HepG2 (cell line): ENCODE results near the gene CARHSP1. TPM values are rescaled to one million over a fixed set of nuclear protein-coding genes. Genes with fewer than 3 reads are reported as not detected.

ENCODE experiments used
- BRCA1 ChIP-seq: sonication (generic); formaldehyde crosslinking; IDR thresholded peaks from 2 replicates; pipeline ENCODE4 v1.4.0; 2020; ENCODE audit warnings: missing genetic modification reagents
- HNRNPL ChIP-seq: fragments of 200-400 bp; formaldehyde crosslinking; IDR thresholded peaks from 2 replicates; pipeline ENCODE4 v1.6.1; 2017; ENCODE audit warnings: mild to moderate bottlenecking, low read depth, low read length
- MYNN ChIP-seq: sonication (generic); formaldehyde crosslinking; IDR thresholded peaks from 2 replicates; pipeline ENCODE4 v1.4.0; 2020; ENCODE audit warnings: mild to moderate bottlenecking, low read depth, missing genetic modification reagents
- NFIB ChIP-seq: sonication (generic); formaldehyde crosslinking; IDR thresholded peaks from 2 replicates; pipeline ENCODE4 v1.9.0; 2021; ENCODE audit warnings: missing genetic modification reagents, mild to moderate bottlenecking, borderline replicate concordance
- TFDP2 ChIP-seq: sonication (generic); formaldehyde crosslinking; IDR thresholded peaks from 2 replicates; pipeline ENCODE4 v1.4.0; 2020; ENCODE audit warnings: missing genetic modification reagents
- ZNF274 ChIP-seq: sonication (generic); formaldehyde crosslinking; IDR thresholded peaks from 2 replicates; pipeline ENCODE4 v1.5.1; 2020; ENCODE audit warnings: mild to moderate bottlenecking, missing genetic modification reagents
- ZNF574 ChIP-seq: sonication (generic); formaldehyde crosslinking; IDR thresholded peaks from 2 replicates; pipeline ENCODE4 v1.4.0; 2020; ENCODE audit warnings: missing genetic modification reagents
- ZNF589 ChIP-seq: sonication (generic); formaldehyde crosslinking; conservative IDR thresholded peaks from 2 replicates; pipeline ENCODE4 v1.8.0; 2022; ENCODE audit warnings: mild to moderate bottlenecking, moderate library complexity, missing genetic modification reagents
- polyA plus RNA-seq, 8 experiments: library from polyadenylated mRNA; depleted of rRNA in 3 of 8; stranded (reverse) in 7 of 8; unstranded in 1 of 8; fragments of >200 nt; fragmentation: Illumina TruSeq in 4 of 8; extraction: Trizol in 4 of 8; gene quantifications; 2 replicates each; pipeline versions ENCODE4 v1.2.1 to v1.2.3, GENCODE V29; 2011 to 2016; ENCODE audit warnings: low read depth in 4 of 8, missing spikeins in 1 of 8, mixed read lengths in 1 of 8; ENCODE audit not compliant: insufficient read depth in 1 of 8
- total RNA-seq, 5 experiments: library from RNA; depleted of rRNA; stranded (reverse); fragments of >200 nt; fragmentation: Illumina TruSeq; extraction: Trizol; gene quantifications; 2 replicates each; pipeline ENCODE4 v1.2.3, GENCODE V29; 2016; ENCODE audit warnings: low read depth in 1 of 5
- TF ChIP-seq, protein P1 (sequence below): sonication (generic); formaldehyde crosslinking; IDR thresholded peaks from 2 replicates; pipeline ENCODE4 v1.4.0; 2020; ENCODE audit warnings: mild to moderate bottlenecking, missing genetic modification reagents
- TF ChIP-seq, protein P2 (sequence below): sonication (generic); formaldehyde crosslinking; conservative IDR thresholded peaks from 2 replicates; pipeline ENCODE4 v1.4.0; 2020; ENCODE audit warnings: mild to moderate bottlenecking, missing genetic modification reagents, moderate library complexity

Gene CARHSP1
- total and polyA plus RNA-seq, 2 of the 13 experiments (the other 11 are each of a cell fraction or from before 2014, with no cell fraction given), result 173 to 345 TPM

- TF ChIP-seq, protein P1, sequence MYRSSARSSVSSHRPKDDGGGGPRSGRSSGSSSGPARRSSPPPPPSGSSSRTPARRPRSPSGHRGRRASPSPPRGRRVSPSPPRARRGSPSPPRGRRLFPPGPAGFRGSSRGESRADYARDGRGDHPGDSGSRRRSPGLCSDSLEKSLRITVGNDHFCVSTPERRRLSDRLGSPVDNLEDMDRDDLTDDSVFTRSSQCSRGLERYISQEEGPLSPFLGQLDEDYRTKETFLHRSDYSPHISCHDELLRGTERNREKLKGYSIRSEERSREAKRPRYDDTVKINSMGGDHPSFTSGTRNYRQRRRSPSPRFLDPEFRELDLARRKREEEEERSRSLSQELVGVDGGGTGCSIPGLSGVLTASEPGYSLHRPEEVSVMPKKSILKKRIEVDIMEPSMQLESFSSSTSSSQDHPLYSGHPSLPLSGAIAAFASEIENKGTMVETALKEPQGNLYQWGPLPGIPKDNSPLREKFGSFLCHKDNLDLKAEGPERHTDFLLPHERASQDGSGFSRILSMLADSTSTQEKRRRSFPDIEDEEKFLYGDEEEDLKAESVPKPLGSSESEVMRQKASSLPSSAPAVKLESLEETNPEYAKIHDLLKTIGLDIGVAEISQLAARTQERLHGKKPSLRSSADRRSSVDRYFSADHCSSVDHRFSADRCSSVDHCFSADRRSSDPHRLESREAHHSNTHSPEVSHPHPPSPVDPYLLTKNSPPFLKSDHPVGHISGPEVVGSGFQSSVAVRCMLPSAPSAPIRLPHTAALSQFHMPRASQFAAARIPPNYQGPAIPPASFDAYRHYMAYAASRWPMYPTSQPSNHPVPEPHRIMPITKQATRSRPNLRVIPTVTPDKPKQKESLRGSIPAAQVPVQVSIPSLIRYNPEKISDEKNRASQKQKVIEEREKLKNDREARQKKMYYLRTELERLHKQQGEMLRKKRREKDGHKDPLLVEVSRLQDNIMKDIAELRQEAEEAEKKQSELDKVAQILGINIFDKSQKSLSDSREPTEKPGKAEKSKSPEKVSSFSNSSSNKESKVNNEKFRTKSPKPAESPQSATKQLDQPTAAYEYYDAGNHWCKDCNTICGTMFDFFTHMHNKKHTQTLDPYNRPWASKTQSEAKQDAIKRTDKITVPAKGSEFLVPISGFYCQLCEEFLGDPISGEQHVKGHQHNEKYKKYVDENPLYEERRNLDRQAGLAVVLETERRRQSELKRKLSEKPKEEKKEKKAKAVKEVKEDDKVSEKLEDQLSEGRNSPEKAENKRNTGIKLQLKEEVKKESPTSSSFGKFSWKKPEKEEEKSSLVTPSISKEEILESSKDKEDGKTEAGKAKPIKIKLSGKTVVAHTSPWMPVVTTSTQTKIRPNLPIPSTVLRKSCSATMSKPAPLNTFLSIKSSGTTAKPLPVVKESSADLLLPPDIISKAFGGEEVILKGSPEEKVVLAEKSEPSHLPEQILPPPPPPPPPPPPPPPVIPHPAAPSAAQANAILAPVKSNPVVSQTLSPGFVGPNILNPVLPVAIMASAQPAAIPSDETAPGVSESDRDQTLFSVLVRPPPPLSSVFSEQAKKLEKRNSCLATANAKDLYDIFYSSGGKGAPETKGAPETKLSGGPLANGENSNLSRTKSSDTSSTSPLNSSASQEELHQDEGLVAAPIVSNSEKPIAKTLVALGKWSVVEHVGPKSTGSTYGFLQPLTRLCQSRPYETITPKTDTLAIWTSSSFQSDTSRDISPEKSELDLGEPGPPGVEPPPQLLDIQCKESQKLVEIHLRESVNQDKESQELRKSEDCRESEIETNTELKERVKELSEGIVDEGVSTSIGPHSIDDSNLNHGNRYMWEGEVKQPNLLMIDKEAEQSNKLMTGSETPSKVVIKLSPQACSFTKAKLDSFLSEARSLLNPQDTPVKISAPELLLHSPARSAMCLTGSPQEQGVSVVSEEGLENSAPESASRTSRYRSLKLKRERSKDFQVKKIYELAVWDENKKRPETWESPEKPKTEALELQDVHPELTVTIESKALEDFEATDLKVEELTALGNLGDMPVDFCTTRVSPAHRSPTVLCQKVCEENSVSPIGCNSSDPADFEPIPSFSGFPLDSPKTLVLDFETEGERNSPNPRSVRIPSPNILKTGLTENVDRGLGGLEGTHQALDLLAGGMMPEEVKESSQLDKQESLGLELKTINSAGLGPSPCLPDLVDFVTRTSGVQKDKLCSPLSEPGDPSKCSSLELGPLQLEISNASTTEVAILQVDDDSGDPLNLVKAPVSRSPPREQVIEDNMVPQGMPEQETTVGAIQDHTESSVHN (CRISPR knock-in tag), result no peak
- no peak for TF ChIP-seq NFIB (CRISPR knock-in tag)
- TF ChIP-seq TFDP2 (CRISPR knock-in tag), result peak; percentile 96
- no peak for TF ChIP-seq ZNF274
- peak; percentile 31; the same call in 1 of the 2 replicates for TF ChIP-seq BRCA1 (CRISPR knock-in tag)
- TF ChIP-seq ZNF574 (CRISPR knock-in tag), result peak; percentile 73; the same call in 1 of the 2 replicates
- TF ChIP-seq ZNF589 (CRISPR knock-in tag), result no peak
- no peak for TF ChIP-seq HNRNPL
- TF ChIP-seq, protein P2, sequence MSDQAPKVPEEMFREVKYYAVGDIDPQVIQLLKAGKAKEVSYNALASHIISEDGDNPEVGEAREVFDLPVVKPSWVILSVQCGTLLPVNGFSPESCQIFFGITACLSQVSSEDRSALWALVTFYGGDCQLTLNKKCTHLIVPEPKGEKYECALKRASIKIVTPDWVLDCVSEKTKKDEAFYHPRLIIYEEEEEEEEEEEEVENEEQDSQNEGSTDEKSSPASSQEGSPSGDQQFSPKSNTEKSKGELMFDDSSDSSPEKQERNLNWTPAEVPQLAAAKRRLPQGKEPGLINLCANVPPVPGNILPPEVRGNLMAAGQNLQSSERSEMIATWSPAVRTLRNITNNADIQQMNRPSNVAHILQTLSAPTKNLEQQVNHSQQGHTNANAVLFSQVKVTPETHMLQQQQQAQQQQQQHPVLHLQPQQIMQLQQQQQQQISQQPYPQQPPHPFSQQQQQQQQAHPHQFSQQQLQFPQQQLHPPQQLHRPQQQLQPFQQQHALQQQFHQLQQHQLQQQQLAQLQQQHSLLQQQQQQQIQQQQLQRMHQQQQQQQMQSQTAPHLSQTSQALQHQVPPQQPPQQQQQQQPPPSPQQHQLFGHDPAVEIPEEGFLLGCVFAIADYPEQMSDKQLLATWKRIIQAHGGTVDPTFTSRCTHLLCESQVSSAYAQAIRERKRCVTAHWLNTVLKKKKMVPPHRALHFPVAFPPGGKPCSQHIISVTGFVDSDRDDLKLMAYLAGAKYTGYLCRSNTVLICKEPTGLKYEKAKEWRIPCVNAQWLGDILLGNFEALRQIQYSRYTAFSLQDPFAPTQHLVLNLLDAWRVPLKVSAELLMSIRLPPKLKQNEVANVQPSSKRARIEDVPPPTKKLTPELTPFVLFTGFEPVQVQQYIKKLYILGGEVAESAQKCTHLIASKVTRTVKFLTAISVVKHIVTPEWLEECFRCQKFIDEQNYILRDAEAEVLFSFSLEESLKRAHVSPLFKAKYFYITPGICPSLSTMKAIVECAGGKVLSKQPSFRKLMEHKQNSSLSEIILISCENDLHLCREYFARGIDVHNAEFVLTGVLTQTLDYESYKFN (CRISPR knock-in tag), result peak; percentile 87
- no peak; the same call in 1 of the 2 replicates for TF ChIP-seq MYNN (CRISPR knock-in tag)
These were observed 8.6 kb downstream of the CARHSP1 start (continued) for GRCh38 chr16:8859913-8860881.
